Glomerular visceral epithelial cell (primary cell): ENCODE data around the gene RAB27B.
"Not testable (repeated sequence)": the region's sequence is repeated elsewhere in the genome, so short reads cannot be mapped to it uniquely, and the experiment has no call there.

Experiments
- DNase-seq: peaks from one replicate; pipeline ENCODE4 v3.0.0-alpha.2; 2016; ENCODE audit errors: extremely low spot score

Gene RAB27B

DNA sequence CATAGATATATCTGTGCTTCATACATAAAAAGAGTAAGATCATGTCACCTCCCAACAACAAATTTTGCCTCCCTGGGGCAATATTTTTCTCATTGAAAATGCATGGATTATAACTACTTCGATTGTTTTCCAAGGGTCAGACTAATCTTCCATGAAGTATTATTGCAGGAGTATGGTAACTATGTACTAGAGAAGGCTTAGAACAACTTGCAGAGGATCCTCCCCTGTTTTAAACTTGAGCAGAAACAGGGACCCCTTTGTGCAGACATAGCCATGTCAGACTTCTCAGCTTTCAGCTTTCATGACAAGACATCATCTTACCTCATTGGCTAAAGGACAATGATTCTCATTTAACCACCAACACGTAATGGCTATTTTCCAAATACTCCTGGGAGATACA is 13.2 kb upstream of the RAB27B start:
- DNase-seq, result no peak

DNA sequence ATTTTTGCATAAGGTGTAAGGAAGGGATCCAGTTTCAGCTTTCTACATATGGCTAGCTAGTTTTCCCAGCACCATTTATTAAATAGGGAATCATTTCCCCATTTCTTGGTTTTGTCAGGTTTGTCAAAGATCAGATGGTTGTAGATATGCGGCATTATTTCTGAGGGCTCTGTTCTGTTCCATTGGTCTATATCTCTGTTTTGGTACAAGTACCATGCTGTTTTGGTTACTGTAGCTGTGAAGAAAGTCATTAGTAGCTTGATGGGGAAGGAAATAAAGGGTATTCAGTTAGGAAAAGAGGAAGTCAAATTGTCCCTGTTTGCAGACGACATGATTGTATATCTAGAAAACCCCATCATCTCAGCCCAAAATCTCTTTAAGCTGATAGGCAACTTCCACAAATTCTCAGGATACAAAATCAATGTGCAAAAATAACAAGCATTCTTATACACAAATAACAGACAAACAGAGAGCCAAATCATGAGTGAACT is 7.4 kb upstream of the RAB27B start:
- not testable (repeated sequence) for DNase-seq

DNA sequence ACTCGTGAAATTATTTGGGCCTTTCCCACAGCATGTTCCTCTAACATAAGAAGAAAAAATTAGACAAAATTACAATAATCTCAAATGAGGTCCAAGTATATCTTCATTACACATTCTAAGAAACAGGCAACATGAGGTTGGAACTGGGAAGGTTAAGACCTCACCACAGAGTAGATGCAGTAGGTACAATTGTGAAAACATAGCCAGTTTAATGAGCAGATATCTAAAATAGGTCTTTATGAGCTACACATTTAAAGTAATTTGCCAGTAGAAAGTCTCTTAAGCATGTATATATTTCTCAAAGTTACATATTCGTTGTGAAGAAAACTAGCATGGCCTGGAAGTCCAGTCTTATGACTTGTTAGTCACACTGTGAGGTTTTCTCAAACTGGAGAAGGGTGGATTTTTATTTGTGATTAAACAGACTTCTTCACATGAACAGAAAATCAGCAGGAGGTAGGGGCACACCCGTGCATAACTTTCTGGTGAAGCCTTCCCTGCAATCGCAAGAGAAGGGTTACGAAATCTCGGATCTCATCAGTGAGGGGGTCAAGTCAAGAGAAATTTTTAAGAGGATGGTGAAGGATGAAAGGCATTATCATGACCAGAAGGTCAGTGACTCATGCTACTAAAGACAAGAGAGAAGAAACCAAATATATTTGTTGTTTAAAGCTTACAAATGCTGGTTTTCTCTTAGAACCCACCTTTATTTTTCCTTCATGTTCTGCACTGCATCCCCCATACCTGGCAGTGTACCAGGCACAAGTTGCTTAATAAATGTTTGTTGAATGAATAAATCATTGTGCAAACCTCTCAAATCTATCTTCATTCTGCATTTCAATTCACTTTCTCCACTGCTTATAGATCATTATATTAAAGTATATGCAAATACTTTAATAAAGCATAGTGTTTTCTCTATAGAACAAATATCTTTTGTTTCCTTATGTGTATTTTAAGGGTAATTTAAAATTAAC is 5.1 kb upstream of the RAB27B start:
- DNase-seq, result peak; percentile 53

DNA sequence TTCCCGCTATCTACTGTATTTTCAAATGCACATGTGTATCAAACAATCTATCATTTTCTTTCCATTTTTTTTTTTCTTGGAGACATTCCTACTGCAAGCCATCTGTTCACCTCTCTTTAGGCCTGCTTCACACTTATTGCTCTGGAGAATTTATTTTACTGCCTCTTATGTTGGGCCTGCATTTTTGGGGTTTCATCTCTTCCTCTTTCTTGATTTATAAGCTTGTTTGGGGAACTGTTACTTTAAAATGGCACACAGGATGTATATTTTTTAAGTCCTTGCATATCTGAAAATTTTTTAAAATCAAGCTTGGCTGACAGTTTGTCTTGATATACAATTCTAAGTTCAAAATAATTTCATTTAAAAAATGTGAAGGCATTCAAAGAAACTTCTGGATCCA is 3.5 kb upstream of the RAB27B start:
- DNase-seq, result no peak

DNA sequence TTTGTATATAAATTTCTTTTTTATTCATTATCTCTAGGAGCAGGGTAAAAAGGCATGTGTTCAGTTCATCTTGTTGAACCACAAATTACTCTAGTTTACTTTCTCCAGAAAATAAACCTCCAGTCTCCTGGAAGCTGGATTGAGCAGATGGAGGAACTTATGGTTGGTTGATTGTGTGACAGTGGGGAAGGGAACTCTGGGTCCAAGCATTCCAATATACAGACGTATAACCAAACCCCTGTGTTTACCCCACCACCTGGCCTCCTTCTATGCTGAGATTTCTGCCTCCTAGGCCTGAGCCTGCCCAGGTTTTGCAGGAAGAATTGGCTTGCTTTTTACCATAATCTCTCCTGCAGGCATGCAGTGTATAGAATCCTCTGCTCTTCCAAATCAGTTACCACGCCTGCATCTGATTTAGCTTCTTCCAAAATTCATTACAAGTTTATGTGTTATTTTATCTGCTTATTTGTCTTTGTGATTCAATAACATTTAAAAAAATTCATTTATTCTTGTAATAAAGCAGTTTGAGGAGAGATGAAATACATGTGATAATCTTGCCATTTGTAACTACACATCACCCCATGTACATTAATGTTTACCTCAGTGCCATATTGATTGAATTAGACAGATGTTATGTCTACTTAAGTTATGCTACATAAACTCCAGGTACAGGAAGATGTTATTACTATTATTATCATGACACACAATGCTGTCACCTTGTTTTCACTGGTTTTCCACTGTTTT is 2.5 kb upstream of the RAB27B start:
- no peak for DNase-seq

DNA sequence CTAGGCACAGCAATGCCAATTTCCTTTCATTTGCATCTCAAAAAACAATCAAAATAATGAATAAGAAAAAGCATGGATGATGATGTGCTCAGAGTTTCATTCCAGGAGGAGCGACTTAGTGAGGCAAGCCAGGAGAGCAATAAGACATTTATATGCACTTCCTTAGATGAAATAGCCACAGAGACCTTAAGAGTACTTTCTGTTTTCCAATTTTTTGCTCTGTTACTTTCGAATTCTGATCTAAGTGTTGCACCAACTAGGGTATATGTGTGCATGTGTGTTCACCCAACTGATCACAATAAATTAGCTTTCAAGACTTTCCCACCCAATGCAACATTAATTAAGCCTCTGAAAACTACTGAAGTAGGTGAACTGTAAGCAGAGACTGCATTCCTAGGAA is 709 bp downstream of the RAB27B start:
- DNase-seq, result no peak

DNA sequence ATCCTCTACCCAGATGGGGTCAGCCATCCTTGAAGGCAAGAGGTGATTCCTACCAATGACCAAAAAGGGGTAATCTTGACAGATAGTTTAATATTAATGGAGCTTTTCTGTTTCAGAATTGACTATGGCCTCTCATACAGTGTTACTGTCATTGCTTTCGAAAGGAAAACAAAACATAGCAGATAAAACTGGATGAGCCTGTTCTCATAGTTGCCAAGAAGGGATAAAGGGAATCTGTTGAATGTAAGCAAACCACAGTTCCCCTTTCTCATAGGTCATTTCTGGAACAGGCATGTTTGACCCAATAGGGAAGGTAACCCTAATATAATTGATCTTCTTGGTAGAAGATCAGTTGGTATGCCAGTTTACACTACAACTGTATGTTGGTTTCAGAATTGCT is 1.6 kb downstream of the RAB27B start:
- DNase-seq, result no peak

DNA sequence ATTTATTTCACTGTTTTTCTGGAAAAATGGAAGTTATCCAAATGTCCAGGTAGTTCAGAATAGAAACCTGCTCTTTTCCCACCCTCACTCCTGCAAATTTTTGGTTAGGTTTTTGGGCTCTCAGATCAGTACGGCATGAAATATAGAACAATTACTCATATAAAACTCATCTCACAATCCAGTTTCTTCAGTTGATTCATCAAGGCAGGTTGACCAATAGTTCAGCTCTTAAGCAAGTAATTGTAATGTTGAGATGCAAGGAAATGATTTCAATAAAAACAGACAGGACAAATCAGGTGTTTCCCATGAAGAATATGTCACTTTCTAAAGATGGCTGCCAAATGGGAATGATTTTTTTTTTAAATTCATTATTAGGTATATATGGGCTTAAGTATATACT is 2.0 kb downstream of the RAB27B start:
- no peak for DNase-seq

DNA sequence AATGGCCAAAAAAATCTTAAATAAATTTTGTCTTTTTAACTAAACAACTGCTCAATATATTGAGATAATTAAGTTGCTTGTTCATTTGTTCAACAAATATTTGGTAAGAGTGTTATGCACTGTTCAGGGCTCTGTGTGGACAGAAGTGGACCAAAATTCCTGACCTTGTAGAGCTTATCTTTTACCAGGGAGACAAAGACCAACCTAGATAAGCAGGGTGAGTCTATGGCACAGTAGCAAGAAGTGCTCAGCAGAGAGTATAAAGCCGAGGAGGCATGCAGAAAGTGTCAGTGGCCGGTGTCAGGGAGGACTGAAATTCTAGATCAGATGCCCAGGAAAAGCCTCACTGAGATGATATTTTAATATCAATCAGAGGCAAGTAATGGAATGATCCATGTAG is 2.6 kb downstream of the RAB27B start:
- DNase-seq, result no peak

DNA sequence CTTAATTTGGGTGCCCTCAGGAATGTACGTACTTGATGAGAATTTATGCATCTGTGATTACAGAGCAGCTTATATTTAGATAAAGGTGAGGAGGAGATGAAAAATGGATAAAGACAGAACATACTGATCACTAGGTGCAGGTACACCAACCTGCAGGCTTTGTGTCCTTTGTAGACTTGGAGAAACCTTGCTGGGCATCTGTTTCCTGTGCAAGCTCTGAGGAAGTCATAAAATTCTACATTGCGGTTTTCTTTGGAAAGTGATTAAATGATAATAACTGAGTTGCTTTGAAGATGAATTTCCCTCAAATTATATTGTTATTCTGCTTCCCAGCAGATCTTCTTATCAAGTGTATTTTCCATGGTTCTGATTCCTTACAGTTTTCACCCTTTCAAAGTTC is 7.7 kb downstream of the RAB27B start:
- DNase-seq, result no peak

DNA sequence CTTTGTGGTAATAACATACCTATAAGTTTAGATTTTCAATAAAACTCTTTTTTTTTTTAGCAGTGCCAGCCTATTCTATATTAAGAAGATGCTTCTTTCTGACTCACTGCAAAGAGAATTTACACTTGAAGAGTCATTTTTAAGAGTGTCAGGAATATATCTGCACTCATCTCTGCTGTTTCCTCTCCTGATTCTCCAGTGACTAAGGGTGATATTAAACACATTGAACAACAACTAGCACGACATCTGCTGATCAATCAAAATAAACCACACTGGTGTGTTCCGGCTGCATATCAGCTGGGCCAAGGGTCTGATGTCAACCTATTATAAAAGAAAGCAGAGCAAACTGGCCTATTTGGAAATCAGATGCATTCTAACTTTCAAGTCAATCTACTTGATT is 15.0 kb downstream of the RAB27B start:
- DNase-seq, result no peak

DNA sequence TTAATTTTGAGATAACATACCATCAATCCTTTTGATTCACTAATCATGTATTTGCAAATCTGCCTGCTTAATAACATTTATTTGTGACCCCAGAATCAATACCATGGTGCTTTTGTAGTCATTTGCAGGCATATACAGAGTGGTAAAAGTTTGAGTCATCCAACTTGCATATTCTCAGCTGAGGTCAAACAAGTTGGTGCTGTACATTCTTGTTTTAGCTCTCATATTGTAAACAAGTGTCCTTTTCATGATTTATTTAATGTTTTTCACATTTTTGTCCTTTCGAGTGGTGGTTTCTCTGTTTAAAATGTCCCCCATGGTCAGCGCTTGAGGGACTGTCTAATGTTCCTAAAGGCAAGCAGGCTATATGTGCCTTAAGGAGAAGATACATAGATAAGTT is 17.5 kb downstream of the RAB27B start:
- no peak for DNase-seq

DNA sequence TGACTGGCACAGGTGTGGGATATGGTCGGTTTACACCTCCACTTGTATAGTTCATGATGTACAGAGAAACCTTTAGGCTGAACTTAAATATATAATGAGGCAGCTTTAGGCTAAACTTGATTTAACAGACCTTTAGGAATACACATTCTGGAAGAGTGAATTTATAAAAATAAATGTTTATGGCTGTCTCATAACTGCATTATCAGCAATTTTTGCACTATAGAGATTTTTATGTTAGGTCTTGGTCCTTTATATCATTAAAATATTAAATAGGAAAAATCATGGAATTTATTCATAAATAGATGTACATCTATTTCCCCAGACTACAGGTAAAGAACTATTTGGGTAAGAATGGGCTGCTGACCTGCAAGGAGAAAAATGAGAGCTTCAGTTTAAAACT is 19.8 kb downstream of the RAB27B start:
- no peak for DNase-seq

DNA sequence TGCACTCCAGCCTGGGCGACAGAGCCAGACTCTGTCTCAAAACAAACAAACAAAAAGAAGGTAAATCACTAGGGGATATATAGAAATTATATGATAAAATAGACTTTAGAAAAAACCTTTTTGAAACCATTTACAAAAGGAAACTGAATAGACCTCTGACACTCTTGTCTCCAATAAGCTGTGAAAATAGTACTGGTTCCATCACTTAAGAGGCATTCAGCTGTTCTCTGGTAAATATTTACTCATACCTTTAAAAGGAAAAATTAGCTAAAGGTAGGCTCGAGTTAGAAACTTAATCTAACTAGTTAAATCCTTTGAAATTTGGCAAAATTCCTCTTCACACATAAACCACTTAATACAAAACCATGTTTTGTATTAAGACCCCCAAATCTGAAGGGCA is 21.4 kb downstream of the RAB27B start:
- DNase-seq, result no peak

DNA sequence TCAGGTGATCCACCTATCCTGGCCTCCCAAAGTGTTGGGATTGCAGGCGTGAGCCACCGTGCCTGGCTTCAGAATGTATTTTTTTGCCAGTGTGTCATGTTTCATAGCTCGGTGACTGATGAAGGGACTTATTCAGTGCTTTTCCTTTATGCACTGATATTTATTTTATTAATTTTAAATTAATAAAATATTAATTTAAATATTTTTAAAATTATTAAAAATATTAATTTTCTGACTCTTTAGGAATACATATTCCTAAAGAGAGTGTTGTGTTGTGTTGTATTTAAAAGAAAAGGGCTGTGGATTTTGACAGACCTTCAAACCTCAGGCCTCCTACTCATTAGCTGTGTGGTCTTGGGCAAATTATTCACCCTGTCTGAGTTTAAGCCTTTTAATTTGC is 22.3 kb downstream of the RAB27B start:
- DNase-seq, result no peak

DNA sequence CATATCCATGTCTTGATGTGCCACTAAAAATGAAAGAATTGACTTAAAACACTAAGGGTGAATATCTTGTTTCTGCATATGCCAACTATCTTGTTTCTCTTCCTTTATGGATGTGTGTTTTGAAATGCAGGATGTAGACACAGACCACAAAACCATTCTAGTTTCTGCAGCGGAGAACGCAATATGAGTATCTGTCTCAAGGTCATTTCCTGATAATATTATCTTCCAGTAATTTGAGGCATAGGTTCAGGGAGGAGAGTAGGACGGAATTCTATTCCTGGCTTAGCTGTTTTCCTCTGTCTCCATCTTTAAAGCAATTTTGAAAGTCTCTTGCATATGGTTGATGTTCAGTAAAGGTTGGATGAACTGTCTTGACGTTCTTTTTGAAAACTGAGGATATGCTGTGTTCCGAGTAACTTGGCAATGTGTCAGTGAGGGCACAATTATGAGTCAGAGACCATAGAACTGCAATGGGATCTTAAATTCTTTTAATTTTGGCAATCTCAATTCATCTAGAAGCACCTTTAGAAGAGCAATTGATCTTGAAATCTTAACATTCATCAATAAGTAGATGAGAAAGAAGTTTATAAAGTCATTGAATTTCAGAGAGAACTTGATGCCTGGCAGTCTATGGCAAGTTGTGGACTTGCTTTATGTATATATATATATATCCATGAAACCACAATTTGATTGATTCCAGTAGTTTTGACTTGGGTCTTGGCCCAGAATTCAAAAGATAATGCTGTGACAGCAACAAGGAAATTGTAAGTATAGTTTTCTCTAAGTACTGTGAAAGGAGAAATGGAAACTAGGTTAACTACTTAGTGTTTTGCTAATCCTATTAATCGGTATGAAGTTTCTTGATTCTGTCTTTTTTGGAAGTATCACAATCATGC is 24.8 kb downstream of the RAB27B start:
- DNase-seq, result no peak

DNA sequence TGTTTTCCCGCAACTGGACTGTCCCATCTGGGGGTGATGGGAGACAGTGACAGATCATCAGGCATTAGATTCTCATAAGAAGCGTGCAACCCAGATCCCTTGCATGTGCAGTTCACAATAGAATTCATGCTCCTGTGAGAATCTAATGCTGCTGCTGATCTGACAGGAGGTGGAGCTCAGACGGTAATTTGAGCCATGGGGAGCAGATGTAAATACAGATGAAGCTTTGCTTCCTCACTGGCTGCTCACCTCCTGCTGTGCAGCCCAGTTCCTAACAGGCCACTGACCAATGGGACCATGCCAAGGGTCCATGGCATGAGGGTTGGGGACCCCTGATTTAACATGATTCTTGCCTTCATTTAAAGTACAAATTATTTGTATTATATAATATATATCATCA is 26.8 kb downstream of the RAB27B start:
- not testable (repeated sequence) for DNase-seq

DNA sequence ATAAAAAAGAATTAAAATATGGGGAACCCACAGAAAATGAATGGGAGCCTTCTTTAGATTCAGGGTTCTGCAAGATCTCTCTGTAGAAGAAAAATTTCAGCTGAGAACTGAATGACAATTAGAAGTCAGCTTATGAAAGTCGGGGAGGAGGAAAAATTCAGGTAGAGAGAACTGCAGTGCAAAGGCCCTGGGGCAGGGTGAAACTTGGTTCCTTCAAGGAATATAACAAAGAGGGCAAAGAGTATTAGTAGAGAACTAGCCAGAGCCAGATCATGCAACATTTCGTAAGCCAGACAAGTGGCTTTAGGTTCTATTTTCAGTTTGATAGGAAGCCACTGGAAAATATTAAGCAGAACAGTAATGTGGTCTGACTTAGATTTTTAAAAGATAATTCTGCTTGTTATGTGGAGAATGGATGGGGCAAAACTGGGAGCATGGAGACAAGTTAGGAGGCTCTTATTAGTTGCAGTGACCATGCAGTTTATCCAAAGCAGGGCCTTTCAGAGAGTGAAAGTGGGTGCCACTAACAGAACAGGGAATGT is 27.9 kb downstream of the RAB27B start:
- DNase-seq, result no peak

DNA sequence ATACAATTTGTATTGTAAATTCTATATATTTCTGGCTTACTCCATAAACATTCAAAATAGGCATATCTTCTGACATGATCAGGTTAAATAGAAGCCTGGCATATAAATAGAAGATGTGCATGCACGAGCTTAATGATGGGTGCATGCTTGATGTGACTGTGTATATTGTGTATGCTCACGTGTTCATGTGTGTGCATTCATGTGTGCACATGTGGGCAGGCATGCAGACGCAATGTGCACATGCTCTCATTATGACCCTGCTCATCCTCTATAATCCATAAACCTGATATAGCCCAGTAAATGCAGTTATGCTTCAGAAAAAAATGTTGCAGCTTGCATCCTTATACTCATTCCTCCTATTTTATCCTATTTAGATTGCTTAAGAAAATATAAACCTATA is 29.2 kb downstream of the RAB27B start:
- no peak for DNase-seq

DNA sequence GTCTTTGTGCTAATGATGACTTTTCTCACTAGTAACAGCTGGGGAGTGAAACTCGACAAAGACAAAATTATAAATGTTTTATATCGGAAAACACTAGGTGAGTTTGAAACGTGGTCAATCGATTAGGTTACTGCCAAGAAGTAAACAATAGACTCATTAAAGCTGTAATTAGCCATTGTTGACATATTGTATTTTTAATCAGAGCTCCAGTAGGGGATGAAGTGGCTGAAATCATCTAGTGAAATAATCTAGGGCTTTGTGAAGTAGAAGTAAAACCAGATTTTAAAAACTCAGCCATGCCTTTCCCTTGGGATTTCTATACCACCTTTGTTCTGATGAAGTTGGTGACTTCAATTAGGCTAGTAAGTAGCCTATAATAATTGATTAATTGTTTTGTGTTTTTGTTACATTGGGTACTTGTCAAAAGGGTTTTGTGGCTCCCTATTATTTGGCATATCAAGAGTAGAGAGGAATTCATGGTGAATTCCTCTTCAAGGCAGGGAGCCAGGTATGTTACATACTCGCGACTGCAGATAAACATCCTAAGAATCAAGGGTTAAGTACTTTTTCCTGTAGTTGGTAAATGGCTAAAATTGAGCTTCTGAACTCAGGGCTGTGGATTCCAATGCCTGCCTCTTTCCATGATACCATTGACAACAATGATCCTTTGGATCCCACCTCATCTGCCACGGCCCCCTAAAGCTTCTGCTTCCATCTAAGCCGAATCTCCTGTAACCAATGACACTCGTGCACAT is 31.6 kb downstream of the RAB27B start:
- DNase-seq, result no peak

DNA sequence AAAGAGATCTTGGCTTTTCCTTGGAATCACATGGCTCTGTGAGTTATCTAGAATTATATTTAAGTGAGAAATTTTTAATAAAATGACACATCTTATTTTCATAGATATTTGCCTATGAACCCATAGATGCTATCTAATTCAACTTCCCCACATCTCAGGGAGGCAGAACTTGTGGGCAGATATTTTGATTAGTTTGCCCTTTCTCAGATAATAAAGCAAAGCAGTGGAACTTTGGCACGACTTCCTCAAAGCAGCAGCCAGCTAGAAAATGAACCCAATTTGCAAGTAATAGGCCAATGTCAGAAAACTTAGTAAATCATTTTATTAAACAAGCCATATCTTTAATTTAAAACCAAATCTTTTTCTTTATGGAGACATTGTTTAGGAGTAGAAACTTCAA is 32.7 kb downstream of the RAB27B start:
- DNase-seq, result no peak
